Keratinocyte (primary cell): ENCODE data around the gene CBL.

Experiments used
- EZH2 ChIP-seq: IDR thresholded peaks from one replicate; pipeline ENCODE4 v1.6.1; 2012; ENCODE audit warnings: inconsistent platforms, mild to moderate bottlenecking, low read length, moderate library complexity
- TF ChIP-seq, protein P1 (sequence below), 3 experiments: IDR thresholded peaks in 1 of 3; conservative IDR thresholded peaks in 1 of 3; optimal IDR thresholded peaks in 1 of 3; 2 replicates in 2 of 3; 3 replicates in 1 of 3; pipeline versions ENCODE3 to v1.5.1; 2011; ENCODE audit warnings: low read length in 3 of 3, mild to moderate bottlenecking in 3 of 3, moderate library complexity in 2 of 3, control low read depth in 1 of 3, inconsistent platforms in 1 of 3; ENCODE audit not compliant: insufficient read depth in 2 of 3; ENCODE audit errors: extremely low read depth in 1 of 3

GRCh38 chr11:119188887-119189286 is 17.3 kb upstream of the CBL start:
- TF ChIP-seq, protein P1, sequence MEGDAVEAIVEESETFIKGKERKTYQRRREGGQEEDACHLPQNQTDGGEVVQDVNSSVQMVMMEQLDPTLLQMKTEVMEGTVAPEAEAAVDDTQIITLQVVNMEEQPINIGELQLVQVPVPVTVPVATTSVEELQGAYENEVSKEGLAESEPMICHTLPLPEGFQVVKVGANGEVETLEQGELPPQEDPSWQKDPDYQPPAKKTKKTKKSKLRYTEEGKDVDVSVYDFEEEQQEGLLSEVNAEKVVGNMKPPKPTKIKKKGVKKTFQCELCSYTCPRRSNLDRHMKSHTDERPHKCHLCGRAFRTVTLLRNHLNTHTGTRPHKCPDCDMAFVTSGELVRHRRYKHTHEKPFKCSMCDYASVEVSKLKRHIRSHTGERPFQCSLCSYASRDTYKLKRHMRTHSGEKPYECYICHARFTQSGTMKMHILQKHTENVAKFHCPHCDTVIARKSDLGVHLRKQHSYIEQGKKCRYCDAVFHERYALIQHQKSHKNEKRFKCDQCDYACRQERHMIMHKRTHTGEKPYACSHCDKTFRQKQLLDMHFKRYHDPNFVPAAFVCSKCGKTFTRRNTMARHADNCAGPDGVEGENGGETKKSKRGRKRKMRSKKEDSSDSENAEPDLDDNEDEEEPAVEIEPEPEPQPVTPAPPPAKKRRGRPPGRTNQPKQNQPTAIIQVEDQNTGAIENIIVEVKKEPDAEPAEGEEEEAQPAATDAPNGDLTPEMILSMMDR (optimal IDR thresholded peaks at IDR 0.05 in 1 of 3, IDR thresholded peaks at IDR 0.05 in 1 of 3, conservative IDR thresholded peaks at IDR 0.05 in 1 of 3; ENCODE audit: extremely low read depth in 1 of 3, insufficient read depth in 2 of 3, low read length in 3 of 3) = no peak
- no peak for TF ChIP-seq EZH2
